HepG2 (cell line): Measurements from ENCODE around the gene HS6ST1. TPM values are rescaled to one million over a fixed set of nuclear protein-coding genes. Genes with fewer than 3 reads are reported as not detected.
A peak's percentile ranks its signal among the peaks of the same experiment; 100 is the strongest.

ENCODE experiments used
- ATRX ChIP-seq: sonication (generic); formaldehyde crosslinking; IDR thresholded peaks from 2 replicates; pipeline ENCODE4 v1.4.0; 2020; ENCODE audit warnings: missing genetic modification reagents, borderline replicate concordance
- DMAP1 ChIP-seq: IDR thresholded peaks from 2 replicates; pipeline ENCODE4 v1.6.1; 2016
- ELF3 ChIP-seq: IDR thresholded peaks from 2 replicates; pipeline ENCODE4 v1.6.1; 2016; ENCODE audit warnings: missing genetic modification reagents, missing compliant biosample characterization
- GABPB1 ChIP-seq: IDR thresholded peaks from 2 replicates; pipeline ENCODE4 v1.6.1; 2016; ENCODE audit warnings: mild to moderate bottlenecking, missing genetic modification reagents, moderate library complexity, missing compliant biosample characterization
- GLI4 ChIP-seq: sonication (generic); formaldehyde crosslinking; IDR thresholded peaks from 2 replicates; pipeline ENCODE4 v1.5.1; 2020; ENCODE audit warnings: missing genetic modification reagents, mild to moderate bottlenecking, moderate library complexity, borderline replicate concordance
- HOXA5 ChIP-seq: sonication (generic); formaldehyde crosslinking; IDR thresholded peaks from 2 replicates; pipeline ENCODE4 v1.4.0; 2020; ENCODE audit warnings: missing genetic modification reagents
- MEIS2 ChIP-seq: sonication (generic); formaldehyde crosslinking; IDR thresholded peaks from 2 replicates; pipeline ENCODE4 v1.9.0; 2021; ENCODE audit warnings: mild to moderate bottlenecking, missing genetic modification reagents
- MYC ChIP-seq: sonication (generic); formaldehyde crosslinking; IDR thresholded peaks from 2 replicates; pipeline ENCODE4 v1.9.0; 2021; ENCODE audit warnings: missing genetic modification reagents, borderline replicate concordance
- PCBP1 ChIP-seq: fragments of 200-400 bp; formaldehyde crosslinking; IDR thresholded peaks from 2 replicates; pipeline ENCODE4 v1.6.1; 2017; ENCODE audit warnings: mild to moderate bottlenecking, low read depth, low read length, borderline replicate concordance
- RBFOX2 ChIP-seq: fragments of 200-400 bp; formaldehyde crosslinking; IDR thresholded peaks from 2 replicates; pipeline ENCODE4 v1.6.1; 2017; ENCODE audit warnings: low read depth, mild to moderate bottlenecking, low read length
- SALL2 ChIP-seq: sonication (generic); formaldehyde crosslinking; IDR thresholded peaks from 2 replicates; pipeline ENCODE4 v1.8.1; 2023; ENCODE audit warnings: mild to moderate bottlenecking, missing genetic modification reagents, inconsistent platforms
- SAP130 ChIP-seq: IDR thresholded peaks from 2 replicates; pipeline ENCODE4 v1.6.1; 2016; ENCODE audit warnings: low read depth
- SP2 ChIP-seq: sonication (generic); formaldehyde crosslinking; IDR thresholded peaks from 2 replicates; pipeline ENCODE4 v1.5.1; 2020; ENCODE audit warnings: mild to moderate bottlenecking, missing genetic modification reagents
- STAG1 ChIP-seq: sonication (generic); formaldehyde crosslinking; IDR thresholded peaks from 2 replicates; pipeline ENCODE4 v1.4.0; 2020; ENCODE audit warnings: missing genetic modification reagents
- TFAP4 ChIP-seq: sonication (generic); IDR thresholded peaks from 2 replicates; pipeline ENCODE4 v1.6.1; 2016; ENCODE audit warnings: low read depth, borderline replicate concordance
- U2AF2 ChIP-seq: fragments of 200-400 bp; formaldehyde crosslinking; IDR thresholded peaks from 2 replicates; pipeline ENCODE4 v1.6.1; 2017; ENCODE audit warnings: low read depth, mild to moderate bottlenecking, low read length
- ZBTB7A ChIP-seq: sonication (generic); formaldehyde crosslinking; IDR thresholded peaks from 2 replicates; pipeline ENCODE4 v1.8.0; 2022; ENCODE audit warnings: mild to moderate bottlenecking, missing genetic modification reagents
- ZEB1 ChIP-seq: IDR thresholded peaks from 2 replicates; pipeline ENCODE4 v1.6.1; 2012; ENCODE audit warnings: mild to moderate bottlenecking, low read depth, inconsistent platforms; ENCODE audit not compliant: insufficient replicate concordance
- ZFP41 ChIP-seq: sonication (generic); formaldehyde crosslinking; IDR thresholded peaks from 2 replicates; pipeline ENCODE4 v1.4.0; 2020; ENCODE audit warnings: mild to moderate bottlenecking, missing genetic modification reagents, borderline replicate concordance
- ZMYM4 ChIP-seq: sonication (generic); formaldehyde crosslinking; IDR thresholded peaks from 2 replicates; pipeline ENCODE4 v1.8.1; 2023; ENCODE audit warnings: mild to moderate bottlenecking, missing genetic modification reagents
- ZNF644 ChIP-seq: IDR thresholded peaks from 2 replicates; pipeline ENCODE4 v1.6.1; 2016; ENCODE audit warnings: low read depth
- ZNF691 ChIP-seq: sonication (generic); formaldehyde crosslinking; IDR thresholded peaks from 2 replicates; pipeline ENCODE4 v1.4.0; 2020; ENCODE audit warnings: missing genetic modification reagents, low read depth, mild to moderate bottlenecking, borderline replicate concordance
- ZSCAN25 ChIP-seq: sonication (generic); formaldehyde crosslinking; IDR thresholded peaks from 2 replicates; pipeline ENCODE4 v1.8.0; 2022; ENCODE audit warnings: mild to moderate bottlenecking, missing genetic modification reagents
- ZSCAN29 ChIP-seq: sonication (generic); formaldehyde crosslinking; conservative IDR thresholded peaks from 2 replicates; pipeline ENCODE4 v1.4.0; 2020; ENCODE audit warnings: mild to moderate bottlenecking, missing genetic modification reagents
- polyA plus RNA-seq, 8 experiments: library from polyadenylated mRNA; depleted of rRNA in 3 of 8; stranded (reverse) in 7 of 8; unstranded in 1 of 8; fragments of >200 nt; fragmentation: Illumina TruSeq in 4 of 8; extraction: Trizol in 4 of 8; gene quantifications; 2 replicates each; pipeline versions ENCODE4 v1.2.1 to v1.2.3, GENCODE V29; 2011 to 2016; ENCODE audit warnings: low read depth in 4 of 8, missing spikeins in 1 of 8, mixed read lengths in 1 of 8; ENCODE audit not compliant: insufficient read depth in 1 of 8
- total RNA-seq, 5 experiments: library from RNA; depleted of rRNA; stranded (reverse); fragments of >200 nt; fragmentation: Illumina TruSeq; extraction: Trizol; gene quantifications; 2 replicates each; pipeline ENCODE4 v1.2.3, GENCODE V29; 2016; ENCODE audit warnings: low read depth in 1 of 5
- TF ChIP-seq, protein P1 (sequence below): sonication (generic); formaldehyde crosslinking; IDR thresholded peaks from 2 replicates; pipeline ENCODE4 v1.5.0; 2020; ENCODE audit warnings: missing genetic modification reagents
- TF ChIP-seq, protein P2 (sequence below): sonication (generic); formaldehyde crosslinking; IDR thresholded peaks from 2 replicates; pipeline ENCODE4 v1.4.0; 2020; ENCODE audit warnings: missing genetic modification reagents, borderline replicate concordance

The HS6ST1 gene
- total and polyA plus RNA-seq, 2 of the 13 experiments (the other 11 are each of a cell fraction or from before 2014, with no cell fraction given): 34.5 to 84.6 TPM

GRCh38 chr2:128317181-128317898 is 1.3 kb downstream of the HS6ST1 start (continued):
- TF ChIP-seq ZSCAN29 (CRISPR knock-in tag): peak; percentile 72; the same call in 1 of the 2 replicates
- peak; percentile 39 for TF ChIP-seq GABPB1 (CRISPR knock-in tag)
- no peak for TF ChIP-seq SP2 (CRISPR knock-in tag)
- TF ChIP-seq MEIS2: no peak
- TF ChIP-seq DMAP1 (CRISPR knock-in tag): peak; percentile 37; the same call in 1 of the 2 replicates
- peak; percentile 85 for TF ChIP-seq ZEB1
- no peak for TF ChIP-seq ATRX (CRISPR knock-in tag)
- no peak for TF ChIP-seq ELF3 (CRISPR knock-in tag)
- 0 out of 2 replicates have a peak, but pooled peaks have one; percentile 4 for TF ChIP-seq STAG1
- peak; percentile 57; the same call in 1 of the 2 replicates for TF ChIP-seq ZNF691 (CRISPR knock-in tag)
- TF ChIP-seq, protein P1, sequence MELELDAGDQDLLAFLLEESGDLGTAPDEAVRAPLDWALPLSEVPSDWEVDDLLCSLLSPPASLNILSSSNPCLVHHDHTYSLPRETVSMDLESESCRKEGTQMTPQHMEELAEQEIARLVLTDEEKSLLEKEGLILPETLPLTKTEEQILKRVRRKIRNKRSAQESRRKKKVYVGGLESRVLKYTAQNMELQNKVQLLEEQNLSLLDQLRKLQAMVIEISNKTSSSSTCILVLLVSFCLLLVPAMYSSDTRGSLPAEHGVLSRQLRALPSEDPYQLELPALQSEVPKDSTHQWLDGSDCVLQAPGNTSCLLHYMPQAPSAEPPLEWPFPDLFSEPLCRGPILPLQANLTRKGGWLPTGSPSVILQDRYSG: no peak
- TF ChIP-seq HOXA5 (CRISPR knock-in tag): 0 out of 2 replicates have a peak, but pooled peaks have one; percentile 44
- TF ChIP-seq SAP130 (CRISPR knock-in tag): peak; percentile 85
- 0 out of 2 replicates have a peak, but pooled peaks have one; percentile 21 for TF ChIP-seq SALL2
- TF ChIP-seq ZBTB7A: 0 out of 2 replicates have a peak, but pooled peaks have one; percentile 63
- peak; percentile 51; the same call in 1 of the 2 replicates for TF ChIP-seq MYC (CRISPR knock-in tag)
- no peak for TF ChIP-seq ZSCAN25 (CRISPR knock-in tag)
- TF ChIP-seq RBFOX2: peak; percentile 97
- TF ChIP-seq PCBP1: 0 out of 2 replicates have a peak, but pooled peaks have one; percentile 75
- TF ChIP-seq GLI4 (CRISPR knock-in tag): no peak
- no peak for TF ChIP-seq ZFP41 (CRISPR knock-in tag)
- no peak for TF ChIP-seq ZNF644 (CRISPR knock-in tag)
- TF ChIP-seq TFAP4: peak; percentile 30; the same call in 1 of the 2 replicates
- TF ChIP-seq U2AF2: no peak
- TF ChIP-seq ZMYM4 (CRISPR knock-in tag): 0 out of 2 replicates have a peak, but pooled peaks have one; percentile 5
- TF ChIP-seq, protein P2, sequence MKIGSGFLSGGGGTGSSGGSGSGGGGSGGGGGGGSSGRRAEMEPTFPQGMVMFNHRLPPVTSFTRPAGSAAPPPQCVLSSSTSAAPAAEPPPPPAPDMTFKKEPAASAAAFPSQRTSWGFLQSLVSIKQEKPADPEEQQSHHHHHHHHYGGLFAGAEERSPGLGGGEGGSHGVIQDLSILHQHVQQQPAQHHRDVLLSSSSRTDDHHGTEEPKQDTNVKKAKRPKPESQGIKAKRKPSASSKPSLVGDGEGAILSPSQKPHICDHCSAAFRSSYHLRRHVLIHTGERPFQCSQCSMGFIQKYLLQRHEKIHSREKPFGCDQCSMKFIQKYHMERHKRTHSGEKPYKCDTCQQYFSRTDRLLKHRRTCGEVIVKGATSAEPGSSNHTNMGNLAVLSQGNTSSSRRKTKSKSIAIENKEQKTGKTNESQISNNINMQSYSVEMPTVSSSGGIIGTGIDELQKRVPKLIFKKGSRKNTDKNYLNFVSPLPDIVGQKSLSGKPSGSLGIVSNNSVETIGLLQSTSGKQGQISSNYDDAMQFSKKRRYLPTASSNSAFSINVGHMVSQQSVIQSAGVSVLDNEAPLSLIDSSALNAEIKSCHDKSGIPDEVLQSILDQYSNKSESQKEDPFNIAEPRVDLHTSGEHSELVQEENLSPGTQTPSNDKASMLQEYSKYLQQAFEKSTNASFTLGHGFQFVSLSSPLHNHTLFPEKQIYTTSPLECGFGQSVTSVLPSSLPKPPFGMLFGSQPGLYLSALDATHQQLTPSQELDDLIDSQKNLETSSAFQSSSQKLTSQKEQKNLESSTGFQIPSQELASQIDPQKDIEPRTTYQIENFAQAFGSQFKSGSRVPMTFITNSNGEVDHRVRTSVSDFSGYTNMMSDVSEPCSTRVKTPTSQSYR (CRISPR knock-in tag): peak; percentile 73; the same call in 1 of the 2 replicates
